ENCODE results near the gene TMEM190. TPM values are rescaled to one million over a fixed set of nuclear protein-coding genes. Genes with fewer than 3 reads are reported as not detected.
A peak's percentile ranks its signal among the peaks of the same experiment; 100 is the strongest.

Gene TMEM190
- total and polyA plus RNA-seq, 2 of the 8 experiments (the other 6 are each of a cell fraction or from before 2014, with no cell fraction given), result 1.6 TPM; not detected in 1

- peak overlapping the region; percentile 61 for H2BK15ac ChIP-seq (ENCODE audit: low read length)
- peak overlapping the region; percentile 71; the same call in 1 of the 2 replicates for H3K18ac ChIP-seq (ENCODE audit: extremely low read depth, low read length)
- H4K20me1 ChIP-seq (replicated peaks in 1 of 2; ENCODE audit: control insufficient read depth in 1 of 2, insufficient read depth in 2 of 2, low read length in 2 of 2), result peaks cover 0 to 10% of the 10 kb centered on the region in 2 experiments
- H2BK5ac ChIP-seq (ENCODE audit: low read depth, low read length), result peak overlapping the region; percentile 10
- H4K91ac ChIP-seq (replicated peaks; ENCODE audit: insufficient read length, low read length), result no peak overlapping the region
- H3K79me1 ChIP-seq (ENCODE audit: low read depth, low read length), result no peaks in the 10 kb centered on the region
- H3K56ac ChIP-seq (replicated peaks; ENCODE audit: insufficient read length, low read depth, low read length), result no peak overlapping the region
- H3K4me1 ChIP-seq (replicated peaks in 1 of 4; ENCODE audit: control insufficient read depth in 3 of 4, insufficient read depth in 4 of 4, low read length in 3 of 4), result peaks cover 11 to 45% (median 28%) of the 10 kb centered on the region in 4 experiments
- FAIRE-seq (no peak), DNase-seq (ENCODE audit: low read depth in 1 of 2, low spot score in 2 of 2) (no peak)
- H3K36me3 ChIP-seq (ENCODE audit: control insufficient read depth in 2 of 4, insufficient read depth in 4 of 4, low read length in 3 of 4), result peaks cover 0 to 31% (median 7%) of the 10 kb centered on the region in 4 experiments; a peak in 2 of 8 replicates
- H3K9me3 ChIP-seq (ENCODE audit: insufficient read depth in 2 of 2, low read depth in 1 of 2, low read length in 1 of 2), result no peaks in the 10 kb centered on the region
- H2BK20ac ChIP-seq (ENCODE audit: low read length), result 0 out of 2 replicates have a peak overlapping the region, but pooled peaks have one; percentile 23
- H3K4ac ChIP-seq (replicated peaks; ENCODE audit: insufficient read length, low read depth, low read length), result peak overlapping the region; percentile 50
- H4K8ac ChIP-seq (ENCODE audit: extremely low read depth, insufficient read depth, low read length), result no peak overlapping the region; the same call in 1 of the 2 replicates
- H3K23me2 ChIP-seq (ENCODE audit: low read depth, low read length), result peaks cover 12% of the 10 kb centered on the region; the same call in 1 of the 2 replicates
- H3K23ac ChIP-seq (ENCODE audit: insufficient read length), result no peak overlapping the region
- CTCF ChIA-PET (ENCODE audit: partially characterized antibody), result interaction anchor here (0.8 to 1.6 kb wide), 7 partner anchors 9 to 49 kb away, joined by 3 to 5 read pairs (median 3); partner anchors contain the start of gene KMT5C
- H2AFZ ChIP-seq (ENCODE audit: low read length), result no peak overlapping the region
- H3K27me3 ChIP-seq (replicated peaks in 1 of 4; ENCODE audit: control insufficient read depth in 3 of 4, extremely low read depth in 1 of 4, insufficient read depth in 3 of 4, low read length in 3 of 4), result peaks cover 17 to 37% (median 32%) of the 10 kb centered on the region in 4 experiments
- H2BK12ac ChIP-seq (ENCODE audit: low read depth, low read length), result peak overlapping the region; percentile 93; the same call in 1 of the 2 replicates
- H3K14ac ChIP-seq (ENCODE audit: insufficient read length), result no peak overlapping the region
- no peak for TF ChIP-seq EP300 (IDR thresholded peaks at IDR 0.05; ENCODE audit: borderline replicate concordance in 1 of 2, low read depth in 2 of 2, low read length in 2 of 2)
- TF ChIP-seq ZNF274 (IDR thresholded peaks at IDR 0.05; ENCODE audit: borderline replicate concordance, extremely low read depth, low read length), result no peak
- TF ChIP-seq RAD21 (IDR thresholded peaks at IDR 0.05 in 1 of 2, conservative IDR thresholded peaks at IDR 0.05 in 1 of 2; ENCODE audit: low read depth in 2 of 2, low read length in 2 of 2), result no peak
- no peak for TF ChIP-seq SIX5 (IDR thresholded peaks at IDR 0.05; ENCODE audit: low read depth, low read length)
- no peak for TF ChIP-seq SIN3A (conservative IDR thresholded peaks at IDR 0.05 in 1 of 2, IDR thresholded peaks at IDR 0.05 in 1 of 2; ENCODE audit: low read depth in 1 of 2, low read length in 2 of 2)
- TF ChIP-seq SP1 (IDR thresholded peaks at IDR 0.05; ENCODE audit: low read depth, low read length), result no peak
- no peak for TF ChIP-seq SUZ12 (IDR thresholded peaks at IDR 0.05; ENCODE audit: low read length)
- no peak for TF ChIP-seq CBX5 (IDR thresholded peaks at IDR 0.05; ENCODE audit: low read depth, low read length)
- no peak for TF ChIP-seq POLR2AphosphoS5 (IDR thresholded peaks at IDR 0.05; ENCODE audit: low read depth, low read length)
- POLR2A ChIA-PET (ENCODE audit: partially characterized antibody), result interaction anchor here (1.0 to 7.9 kb wide), 10 partner anchors 10 to 56 kb away, joined by 4 to 58 read pairs (median 14); partner anchors contain the start of genes IL11, KMT5C, TMEM238 and UBE2S
- no peak overlapping the region for H3K9ac ChIP-seq (replicated peaks in 1 of 4; ENCODE audit: extremely low read depth in 1 of 4, low read depth in 3 of 4, low read length in 3 of 4)
- no peak overlapping the region for H3K4me2 ChIP-seq (ENCODE audit: insufficient read depth in 1 of 2, low read depth in 2 of 2, low read length in 2 of 2)
- 86% methylated on average over 11 of the region's 11 CpGs; no CpG with 5 or more reads in 1 of the 2 experiments for WGBS, 2 experiments (ENCODE audit: extremely low coverage in 1 of 2, insufficient coverage in 1 of 2, insufficient read length in 1 of 2, insufficient replicate concordance in 2 of 2, low coverage in 1 of 2, low lambda C conversion rate in 2 of 2, missing lambda C conversion rate in 1 of 2)
- H3K27ac ChIP-seq (ENCODE audit: low read depth, low read length), result no peak overlapping the region
- H4K5ac ChIP-seq (ENCODE audit: insufficient read length, low read depth, low read length), result no peak overlapping the region
- no peaks in the 10 kb centered on the region for H3K79me2 ChIP-seq (ENCODE audit: control insufficient read depth in 1 of 2, insufficient read depth in 2 of 2, low read length in 2 of 2)
- no peak overlapping the region for H2BK120ac ChIP-seq (replicated peaks; ENCODE audit: low read depth, low read length)
- peak overlapping the region; percentile 89 for H2AK5ac ChIP-seq (ENCODE audit: low read depth, low read length)
- no peak overlapping the region for H3K4me3 ChIP-seq (ENCODE audit: extremely low read depth in 1 of 4, insufficient read depth in 2 of 4, low read depth in 3 of 4, low read length in 4 of 4)
These were observed 25.9 kb upstream of the TMEM190 start for GRCh38 chr19:55350620-55351315.
